ENCODE measurements around the gene OR51B4. TPM values are rescaled to one million over a fixed set of nuclear protein-coding genes. Genes with fewer than 3 reads are reported as not detected.

The OR51B4 gene
- total RNA-seq, 4 donors from 2014 or later, result 0.42 to 1.5 (median 0.98) TPM; not detected in 1

GRCh38 chr11:5293028-5293427, 8.7 kb downstream of the OR51B4 start:
- Histone ChIP-seq H3K27ac (no peak overlapping the region), H3K36me3 (no peaks in the 10 kb centered on the region), H3K27me3 (no peaks in the 10 kb centered on the region), H3K9me3 (no peaks in the 10 kb centered on the region), H3K4me1 (no peaks in the 10 kb centered on the region), H3K4me3 (no peak overlapping the region)
- no peak for DNase-seq (ENCODE audit: low spot score in 2 of 2)
- TF ChIP-seq POLR2A (IDR thresholded peaks at IDR 0.05), result no peak
- TF ChIP-seq CTCF (IDR thresholded peaks at IDR 0.05), result no peak
- no peak for TF ChIP-seq EP300 (IDR thresholded peaks at IDR 0.05)
- 95% methylated on average over 8 of the region's 8 CpGs for WGBS, 2 donors

GRCh38 chr11:5291207-5291838, 10.4 kb downstream of the OR51B4 start:
- Histone ChIP-seq H3K4me3 (no peak overlapping the region), H3K27ac (no peak overlapping the region), H3K27me3 (no peaks in the 10 kb centered on the region), H3K9me3 (no peaks in the 10 kb centered on the region), H3K4me1 (no peaks in the 10 kb centered on the region), H3K36me3 (no peaks in the 10 kb centered on the region)
- TF ChIP-seq CTCF (IDR thresholded peaks at IDR 0.05) (peak in 1 of 5 experiments; percentile 11), EP300 (IDR thresholded peaks at IDR 0.05) (no peak), POLR2A (IDR thresholded peaks at IDR 0.05) (no peak)
- DNase-seq (ENCODE audit: low spot score in 2 of 2), result no peak
- 84 to 95% methylated on average over 1 of the region's 1 CpG for WGBS, 2 donors

- WGBS, 2 donors, result 87 to 88% methylated on average over 1 of the region's 1 CpG
- no peak overlapping the region for H3K4me3 ChIP-seq
- no peaks in the 10 kb centered on the region for H3K36me3 ChIP-seq
- H3K9me3 ChIP-seq, result no peaks in the 10 kb centered on the region
- H3K27me3 ChIP-seq, result no peaks in the 10 kb centered on the region
- DNase-seq (ENCODE audit: low spot score in 2 of 2), result no peak
- H3K27ac ChIP-seq, result no peak overlapping the region
- TF ChIP-seq CTCF (IDR thresholded peaks at IDR 0.05) (no peak), EP300 (IDR thresholded peaks at IDR 0.05) (no peak)
- no peaks in the 10 kb centered on the region for H3K4me1 ChIP-seq
Observed at GRCh38 chr11:5290106-5290505, 11.6 kb downstream of the OR51B4 start.

- no peaks in the 10 kb centered on the region for H3K36me3 ChIP-seq
- H3K27ac ChIP-seq, result no peak overlapping the region
- H3K4me1 ChIP-seq, result no peaks in the 10 kb centered on the region
- no peaks in the 10 kb centered on the region for H3K27me3 ChIP-seq
- TF ChIP-seq POLR2A (IDR thresholded peaks at IDR 0.05) (no peak), EP300 (IDR thresholded peaks at IDR 0.05) (no peak), CTCF (IDR thresholded peaks at IDR 0.05) (no peak)
- no peak for DNase-seq (ENCODE audit: low spot score in 2 of 2)
- H3K4me3 ChIP-seq, result no peak overlapping the region
- H3K9me3 ChIP-seq, result no peaks in the 10 kb centered on the region
Observed at GRCh38 chr11:5289696-5290095, 12.1 kb downstream of the OR51B4 start.

GRCh38 chr11:5288906-5289550, 12.7 kb downstream of the OR51B4 start:
- Histone ChIP-seq H3K9me3 (no peaks in the 10 kb centered on the region), H3K36me3 (no peaks in the 10 kb centered on the region), H3K27me3 (no peaks in the 10 kb centered on the region), H3K4me1 (no peaks in the 10 kb centered on the region), H3K27ac (no peak overlapping the region), H3K4me3 (no peak overlapping the region)
- WGBS, 2 donors, result 83 to 88% methylated on average over 6 of the region's 6 CpGs
- no peak for DNase-seq (ENCODE audit: low spot score in 2 of 2)
- TF ChIP-seq CTCF (IDR thresholded peaks at IDR 0.05) (no peak), EP300 (IDR thresholded peaks at IDR 0.05) (no peak), POLR2A (IDR thresholded peaks at IDR 0.05) (no peak)
